HEK293 (cell line): Measurements from ENCODE around the gene CISD2.

Experiments
- CTCF ChIA-PET: fragments of 350-600 bp; formaldehyde crosslinking; extraction: SDS; loops from one replicate; lab custom pipeline; 2021; ENCODE audit warnings: antibody characterized with exemption; lab: Yijun Ruan, JAX
- POLR2A ChIA-PET: fragments of 300-600 bp; formaldehyde crosslinking; extraction: SDS; loops from one replicate; lab custom pipeline; 2020; ENCODE audit warnings: antibody characterized with exemption, inconsistent platforms; lab: Yijun Ruan, JAX
- H3K27ac ChIP-seq: fragments of 200-500 bp; sonication (Bioruptor generic); 2 replicates; pipeline ENCODE4 v1.5.1; 2014; ENCODE audit warnings: low read depth, low read length, control low read depth, inconsistent platforms; ENCODE audit errors: extremely low read depth
- H3K36me3 ChIP-seq, 2 experiments: fragments of 200-500 bp in 1 of 2; sonication (Bioruptor generic) in 1 of 2; 1 replicate in 1 of 2; 2 replicates in 1 of 2; pipeline ENCODE4 v1.5.1; 2014 to 2017; ENCODE audit warnings: inconsistent platforms in 2 of 2, low read length in 2 of 2; ENCODE audit not compliant: control insufficient read depth in 2 of 2, insufficient read depth in 1 of 2
- H3K4me1 ChIP-seq: fragments of 200-500 bp; sonication (Bioruptor generic); 2 replicates; pipeline ENCODE4 v1.5.1; 2014; ENCODE audit warnings: mild to moderate bottlenecking, low read length, inconsistent platforms; ENCODE audit not compliant: control insufficient read depth, insufficient read depth
- H3K4me3 ChIP-seq: 2 replicates; pipeline ENCODE4 v1.5.1; 2011; ENCODE audit warnings: low read depth, mild to moderate bottlenecking, control low read depth, low read length, moderate library complexity
- H3K9me3 ChIP-seq: fragments of 200-500 bp; sonication (Bioruptor generic); 2 replicates; pipeline ENCODE4 v1.5.1; 2014; ENCODE audit warnings: low read depth, low read length, inconsistent platforms; ENCODE audit not compliant: control insufficient read depth, insufficient read depth
- BCL11B ChIP-seq: fragments of 450-650 bp; formaldehyde crosslinking; IDR thresholded peaks from 2 replicates; pipeline ENCODE4 v1.5.1; 2016; ENCODE audit warnings: low read depth, missing biosample characterization, missing genetic modification characterization
- SALL2 ChIP-seq: fragments of 450-650 bp; formaldehyde crosslinking; IDR thresholded peaks from 2 replicates; pipeline ENCODE4 v1.5.0; 2017; ENCODE audit warnings: missing biosample characterization, mild to moderate bottlenecking, missing genetic modification characterization, borderline replicate concordance
- SCRT2 ChIP-seq: fragments of 450-650 bp; formaldehyde crosslinking; IDR thresholded peaks from 2 replicates; pipeline ENCODE4 v1.5.1; 2016; ENCODE audit warnings: missing biosample characterization, missing genetic modification characterization
- SP3 ChIP-seq: fragments of 450-650 bp; formaldehyde crosslinking; IDR thresholded peaks from 2 replicates; pipeline ENCODE4 v1.5.1; 2016; ENCODE audit warnings: missing biosample characterization, missing genetic modification characterization
- YY1 ChIP-seq: fragments of 450-650 bp; formaldehyde crosslinking; IDR thresholded peaks from 2 replicates; pipeline ENCODE4 v1.5.1; 2018; ENCODE audit warnings: missing biosample characterization, missing genetic modification characterization
- ZEB2 ChIP-seq: fragments of 450-650 bp; formaldehyde crosslinking; IDR thresholded peaks from 2 replicates; pipeline ENCODE4 v1.5.1; 2016; ENCODE audit warnings: missing biosample characterization, missing genetic modification characterization
- ZNF10 ChIP-seq: fragments of 450-650 bp; formaldehyde crosslinking; IDR thresholded peaks from 2 replicates; pipeline ENCODE4 v1.5.1; 2017; ENCODE audit warnings: missing biosample characterization, missing genetic modification characterization
- ZNF155 ChIP-seq: fragments of 450-650 bp; formaldehyde crosslinking; IDR thresholded peaks from 2 replicates; pipeline ENCODE4 v1.5.1; 2016; ENCODE audit warnings: missing biosample characterization, missing genetic modification characterization
- ZNF16 ChIP-seq: fragments of 450-650 bp; formaldehyde crosslinking; IDR thresholded peaks from 2 replicates; pipeline ENCODE4 v1.5.1; 2016; ENCODE audit warnings: low read depth, missing biosample characterization, missing genetic modification characterization
- ZNF174 ChIP-seq: fragments of 450-650 bp; formaldehyde crosslinking; IDR thresholded peaks from 2 replicates; pipeline ENCODE4 v1.5.0; 2017; ENCODE audit warnings: missing biosample characterization, mild to moderate bottlenecking, missing genetic modification characterization
- ZNF292 ChIP-seq: fragments of 450-650 bp; formaldehyde crosslinking; IDR thresholded peaks from 2 replicates; pipeline ENCODE4 v1.5.1; 2016; ENCODE audit warnings: low read depth, missing biosample characterization, missing genetic modification characterization, borderline replicate concordance
- ZNF302 ChIP-seq: fragments of 450-650 bp; formaldehyde crosslinking; IDR thresholded peaks from 2 replicates; pipeline ENCODE4 v1.5.1; 2016; ENCODE audit warnings: missing biosample characterization, missing genetic modification characterization, low read depth
- ZNF341 ChIP-seq: fragments of 450-650 bp; formaldehyde crosslinking; IDR thresholded peaks from 2 replicates; pipeline ENCODE4; 2016; ENCODE audit warnings: low read depth, missing biosample characterization, missing genetic modification characterization
- ZNF423 ChIP-seq: fragments of 450-650 bp; formaldehyde crosslinking; IDR thresholded peaks from 2 replicates; pipeline ENCODE4 v1.5.1; 2016; ENCODE audit warnings: missing biosample characterization, missing genetic modification characterization
- ZNF48 ChIP-seq: fragments of 450-650 bp; formaldehyde crosslinking; IDR thresholded peaks from 2 replicates; pipeline ENCODE4 v1.5.1; 2016; ENCODE audit warnings: missing biosample characterization, missing genetic modification characterization
- ZNF514 ChIP-seq: fragments of 450-650 bp; formaldehyde crosslinking; IDR thresholded peaks from 2 replicates; pipeline ENCODE4 v1.5.1; 2016; ENCODE audit warnings: missing biosample characterization, missing genetic modification characterization
- ZNF521 ChIP-seq: fragments of 450-650 bp; formaldehyde crosslinking; IDR thresholded peaks from 2 replicates; pipeline ENCODE4 v1.5.1; 2017; ENCODE audit warnings: missing biosample characterization, mild to moderate bottlenecking, missing genetic modification characterization
- ZNF555 ChIP-seq: fragments of 450-650 bp; formaldehyde crosslinking; conservative IDR thresholded peaks from 2 replicates; pipeline ENCODE4 v1.5.1; 2017; ENCODE audit warnings: missing biosample characterization, mild to moderate bottlenecking, missing genetic modification characterization, inconsistent platforms
- ZNF596 ChIP-seq: fragments of 450-650 bp; IDR thresholded peaks from 2 replicates; pipeline ENCODE4 v1.5.0; 2018; ENCODE audit warnings: missing biosample characterization, mild to moderate bottlenecking, missing genetic modification characterization, moderate library complexity
- ZNF600 ChIP-seq: fragments of 450-650 bp; formaldehyde crosslinking; IDR thresholded peaks from 2 replicates; pipeline ENCODE4 v1.5.1; 2016; ENCODE audit warnings: missing biosample characterization, missing genetic modification characterization
- ZNF629 ChIP-seq: fragments of 450-650 bp; formaldehyde crosslinking; IDR thresholded peaks from 2 replicates; pipeline ENCODE4 v1.5.1; 2017; ENCODE audit warnings: missing biosample characterization, missing genetic modification characterization
- ZSCAN4 ChIP-seq: fragments of 450-650 bp; formaldehyde crosslinking; IDR thresholded peaks from 2 replicates; pipeline ENCODE4 v1.5.1; 2017; ENCODE audit warnings: missing biosample characterization, missing genetic modification characterization
- TF ChIP-seq, protein P1 (sequence below): fragments of 450-650 bp; formaldehyde crosslinking; IDR thresholded peaks from 2 replicates; pipeline ENCODE4 v1.5.1; 2017; ENCODE audit warnings: missing biosample characterization, missing genetic modification characterization
- TF ChIP-seq, protein P2 (sequence below): fragments of 450-650 bp; formaldehyde crosslinking; IDR thresholded peaks from 2 replicates; pipeline ENCODE4 v1.5.1; 2017; ENCODE audit warnings: missing biosample characterization, missing genetic modification characterization
- TF ChIP-seq, protein P3 (sequence below): fragments of 450-650 bp; formaldehyde crosslinking; IDR thresholded peaks from 2 replicates; pipeline ENCODE4 v1.5.1; 2016; ENCODE audit warnings: missing biosample characterization, missing genetic modification characterization
- TF ChIP-seq, protein P4 (sequence below): fragments of 450-650 bp; formaldehyde crosslinking; IDR thresholded peaks from 2 replicates; pipeline ENCODE4 v1.5.1; 2016; ENCODE audit warnings: missing biosample characterization, missing genetic modification characterization
- TF ChIP-seq, protein P5 (sequence below): fragments of 450-650 bp; formaldehyde crosslinking; IDR thresholded peaks from 2 replicates; pipeline ENCODE4 v1.5.1; 2016; ENCODE audit warnings: missing biosample characterization, missing genetic modification characterization

CISD2 gene

DNA sequence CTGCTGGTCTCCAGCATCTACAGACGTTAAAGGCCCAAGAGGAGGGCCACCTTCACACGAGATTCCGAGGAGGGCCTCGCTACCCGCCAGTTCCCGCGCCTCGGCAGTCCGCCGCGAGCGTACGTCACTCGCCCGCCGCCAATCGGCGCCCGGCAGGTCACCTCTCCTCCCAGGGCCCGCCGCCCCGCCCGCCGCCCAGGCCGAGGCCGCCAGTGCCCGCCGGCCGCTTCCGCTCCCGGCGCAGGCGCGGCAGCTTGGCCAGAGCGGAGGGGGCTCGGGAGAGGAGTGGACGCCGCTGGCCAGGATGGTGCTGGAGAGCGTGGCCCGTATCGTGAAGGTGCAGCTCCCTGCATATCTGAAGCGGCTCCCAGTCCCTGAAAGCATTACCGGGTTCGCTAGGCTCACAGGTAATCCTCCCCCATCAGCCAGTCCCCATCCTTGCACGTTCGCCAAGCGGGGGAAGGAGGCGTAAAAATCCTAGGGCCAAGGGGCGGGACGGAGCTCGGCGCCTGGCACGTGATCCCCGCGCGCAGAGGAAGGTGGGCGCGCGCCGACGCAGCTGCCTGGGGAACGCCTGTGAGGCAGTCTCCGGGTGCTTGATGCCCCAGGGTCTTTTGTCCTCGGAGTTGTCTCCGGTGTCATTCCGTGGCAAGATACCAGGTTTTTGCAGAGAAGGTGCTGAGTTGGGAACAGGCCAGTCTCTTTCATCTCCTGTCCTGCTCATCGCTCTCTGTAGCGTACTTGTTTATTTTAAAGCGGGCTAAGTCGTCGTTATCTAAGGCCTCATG is at the start of gene CISD2:
TSS of gene CISD2 (plus strand) at position 212 of the 788 bp plus-strand sequence. CDS start at position 305, 93 bp downstream.
- POLR2A ChIA-PET = interaction anchor here (0.6 to 2.4 kb wide), 6 partner anchors 14 to 248 kb away, joined by 3 to 61 read pairs (median 6); partner anchors contain the start of genes MANBA and UBE2D3
- Histone ChIP-seq H3K4me1 (no peaks in the 10 kb centered on the region), H3K36me3 (peaks cover 0 to 11% of the 10 kb centered on the region in 2 experiments; a peak in 2 of 3 replicates), H3K9me3 (no peaks in the 10 kb centered on the region), H3K27ac (peak within 1 kb of the TSS; percentile 84), H3K4me3 (peak within 1 kb of the TSS; percentile 79)
- CTCF ChIA-PET = no interaction called here
- TF ChIP-seq, protein P1, sequence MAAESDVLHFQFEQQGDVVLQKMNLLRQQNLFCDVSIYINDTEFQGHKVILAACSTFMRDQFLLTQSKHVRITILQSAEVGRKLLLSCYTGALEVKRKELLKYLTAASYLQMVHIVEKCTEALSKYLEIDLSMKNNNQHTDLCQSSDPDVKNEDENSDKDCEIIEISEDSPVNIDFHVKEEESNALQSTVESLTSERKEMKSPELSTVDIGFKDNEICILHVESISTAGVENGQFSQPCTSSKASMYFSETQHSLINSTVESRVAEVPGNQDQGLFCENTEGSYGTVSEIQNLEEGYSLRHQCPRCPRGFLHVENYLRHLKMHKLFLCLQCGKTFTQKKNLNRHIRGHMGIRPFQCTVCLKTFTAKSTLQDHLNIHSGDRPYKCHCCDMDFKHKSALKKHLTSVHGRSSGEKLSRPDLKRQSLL (tag by site-specific recombination) = no peak; the same call in 1 of the 2 replicates
- TF ChIP-seq YY1 (tag by site-specific recombination) (no peak), ZNF174 (tag by site-specific recombination) (no peak), ZNF341 (tag by site-specific recombination) (peak; percentile 25; the same call in 1 of the 2 replicates), ZNF555 (tag by site-specific recombination) (no peak), BCL11B (tag by site-specific recombination) (no peak), SCRT2 (tag by site-specific recombination) (peak; percentile 42; the same call in 1 of the 2 replicates), SALL2 (tag by site-specific recombination) (no peak), ZNF423 (tag by site-specific recombination) (no peak), ZNF10 (tag by site-specific recombination) (no peak), ZNF514 (tag by site-specific recombination) (no peak), ZNF155 (tag by site-specific recombination) (no peak), ZSCAN4 (tag by site-specific recombination) (no peak), ZNF16 (no peak), ZNF48 (no peak), ZNF629 (tag by site-specific recombination) (peak; percentile 51), ZNF302 (no peak), ZNF600 (tag by site-specific recombination) (peak; percentile 49; the same call in 1 of the 2 replicates), SP3 (tag by site-specific recombination) (peak; percentile 47), ZEB2 (tag by site-specific recombination) (peak; percentile 84), ZNF596 (no peak), ZNF521 (tag by site-specific recombination) (no peak), ZNF292 (tag by site-specific recombination) (no peak)
- TF ChIP-seq, protein P2, sequence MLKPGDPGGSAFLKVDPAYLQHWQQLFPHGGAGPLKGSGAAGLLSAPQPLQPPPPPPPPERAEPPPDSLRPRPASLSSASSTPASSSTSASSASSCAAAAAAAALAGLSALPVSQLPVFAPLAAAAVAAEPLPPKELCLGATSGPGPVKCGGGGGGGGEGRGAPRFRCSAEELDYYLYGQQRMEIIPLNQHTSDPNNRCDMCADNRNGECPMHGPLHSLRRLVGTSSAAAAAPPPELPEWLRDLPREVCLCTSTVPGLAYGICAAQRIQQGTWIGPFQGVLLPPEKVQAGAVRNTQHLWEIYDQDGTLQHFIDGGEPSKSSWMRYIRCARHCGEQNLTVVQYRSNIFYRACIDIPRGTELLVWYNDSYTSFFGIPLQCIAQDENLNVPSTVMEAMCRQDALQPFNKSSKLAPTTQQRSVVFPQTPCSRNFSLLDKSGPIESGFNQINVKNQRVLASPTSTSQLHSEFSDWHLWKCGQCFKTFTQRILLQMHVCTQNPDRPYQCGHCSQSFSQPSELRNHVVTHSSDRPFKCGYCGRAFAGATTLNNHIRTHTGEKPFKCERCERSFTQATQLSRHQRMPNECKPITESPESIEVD (tag by site-specific recombination) = no peak
- TF ChIP-seq, protein P3, sequence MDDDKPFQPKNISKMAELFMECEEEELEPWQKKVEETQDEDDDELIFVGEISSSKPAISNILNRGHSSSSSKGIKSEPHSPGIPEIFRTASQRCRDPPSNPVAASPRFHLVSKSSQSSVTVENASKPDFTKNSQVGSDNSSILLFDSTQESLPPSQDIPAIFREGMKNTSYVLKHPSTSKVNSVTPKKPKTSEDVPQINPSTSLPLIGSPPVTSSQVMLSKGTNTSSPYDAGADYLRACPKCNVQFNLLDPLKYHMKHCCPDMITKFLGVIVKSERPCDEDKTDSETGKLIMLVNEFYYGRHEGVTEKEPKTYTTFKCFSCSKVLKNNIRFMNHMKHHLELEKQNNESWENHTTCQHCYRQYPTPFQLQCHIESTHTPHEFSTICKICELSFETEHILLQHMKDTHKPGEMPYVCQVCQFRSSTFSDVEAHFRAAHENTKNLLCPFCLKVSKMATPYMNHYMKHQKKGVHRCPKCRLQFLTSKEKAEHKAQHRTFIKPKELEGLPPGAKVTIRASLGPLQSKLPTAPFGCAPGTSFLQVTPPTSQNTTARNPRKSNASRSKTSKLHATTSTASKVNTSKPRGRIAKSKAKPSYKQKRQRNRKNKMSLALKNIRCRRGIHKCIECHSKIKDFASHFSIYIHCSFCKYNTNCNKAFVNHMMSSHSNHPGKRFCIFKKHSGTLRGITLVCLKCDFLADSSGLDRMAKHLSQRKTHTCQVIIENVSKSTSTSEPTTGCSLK (tag by site-specific recombination) = no peak
- TF ChIP-seq, protein P4, sequence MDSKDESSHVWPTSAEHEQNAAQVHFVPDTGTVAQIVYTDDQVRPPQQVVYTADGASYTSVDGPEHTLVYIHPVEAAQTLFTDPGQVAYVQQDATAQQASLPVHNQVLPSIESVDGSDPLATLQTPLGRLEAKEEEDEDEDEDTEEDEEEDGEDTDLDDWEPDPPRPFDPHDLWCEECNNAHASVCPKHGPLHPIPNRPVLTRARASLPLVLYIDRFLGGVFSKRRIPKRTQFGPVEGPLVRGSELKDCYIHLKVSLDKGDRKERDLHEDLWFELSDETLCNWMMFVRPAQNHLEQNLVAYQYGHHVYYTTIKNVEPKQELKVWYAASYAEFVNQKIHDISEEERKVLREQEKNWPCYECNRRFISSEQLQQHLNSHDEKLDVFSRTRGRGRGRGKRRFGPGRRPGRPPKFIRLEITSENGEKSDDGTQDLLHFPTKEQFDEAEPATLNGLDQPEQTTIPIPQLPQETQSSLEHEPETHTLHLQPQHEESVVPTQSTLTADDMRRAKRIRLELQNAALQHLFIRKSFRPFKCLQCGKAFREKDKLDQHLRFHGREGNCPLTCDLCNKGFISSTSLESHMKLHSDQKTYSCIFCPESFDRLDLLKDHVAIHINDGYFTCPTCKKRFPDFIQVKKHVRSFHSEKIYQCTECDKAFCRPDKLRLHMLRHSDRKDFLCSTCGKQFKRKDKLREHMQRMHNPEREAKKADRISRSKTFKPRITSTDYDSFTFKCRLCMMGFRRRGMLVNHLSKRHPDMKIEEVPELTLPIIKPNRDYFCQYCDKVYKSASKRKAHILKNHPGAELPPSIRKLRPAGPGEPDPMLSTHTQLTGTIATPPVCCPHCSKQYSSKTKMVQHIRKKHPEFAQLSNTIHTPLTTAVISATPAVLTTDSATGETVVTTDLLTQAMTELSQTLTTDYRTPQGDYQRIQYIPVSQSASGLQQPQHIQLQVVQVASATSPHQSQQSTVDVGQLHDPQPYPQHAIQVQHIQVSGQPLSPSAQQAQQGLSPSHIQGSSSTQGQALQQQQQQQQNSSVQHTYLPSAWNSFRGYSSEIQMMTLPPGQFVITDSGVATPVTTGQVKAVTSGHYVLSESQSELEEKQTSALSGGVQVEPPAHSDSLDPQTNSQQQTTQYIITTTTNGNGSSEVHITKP (tag by site-specific recombination) = no peak
- TF ChIP-seq, protein P5, sequence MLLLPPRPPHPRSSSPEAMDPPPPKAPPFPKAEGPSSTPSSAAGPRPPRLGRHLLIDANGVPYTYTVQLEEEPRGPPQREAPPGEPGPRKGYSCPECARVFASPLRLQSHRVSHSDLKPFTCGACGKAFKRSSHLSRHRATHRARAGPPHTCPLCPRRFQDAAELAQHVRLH = no peak
